PFSK-1 (cell line): ENCODE measurements around the gene GRB10.

Experiments used
- FOXP2 ChIP-seq: optimal IDR thresholded peaks from 2 replicates; pipeline ENCODE3; 2011; ENCODE audit warnings: borderline replicate concordance, control low read depth, inconsistent platforms; ENCODE audit not compliant: insufficient read depth; ENCODE audit errors: extremely low read length, extremely low read depth
- POLR2AphosphoS5 ChIP-seq: IDR thresholded peaks from 2 replicates; pipeline ENCODE4 v1.6.1; 2012; ENCODE audit warnings: low read depth, mild to moderate bottlenecking, control low read depth, low read length, moderate library complexity
- REST ChIP-seq, 2 experiments: IDR thresholded peaks; 2 replicates each; pipeline versions ENCODE4 v1.6.1 to v1.8.0; 2011 to 2012; ENCODE audit warnings: low read depth in 2 of 2, low read length in 2 of 2, control low read depth in 1 of 2, inconsistent platforms in 1 of 2, mild to moderate bottlenecking in 1 of 2, moderate library complexity in 1 of 2; ENCODE audit not compliant: insufficient read depth in 1 of 2
- SIN3A ChIP-seq: IDR thresholded peaks from 2 replicates; pipeline ENCODE4 v1.6.1; 2012; ENCODE audit warnings: mild to moderate bottlenecking, low read length, moderate library complexity, borderline replicate concordance; ENCODE audit not compliant: insufficient read depth
- TAF1 ChIP-seq: IDR thresholded peaks from 2 replicates; pipeline ENCODE4 v1.6.1; 2012; ENCODE audit warnings: low read length, control low read depth, borderline replicate concordance; ENCODE audit not compliant: insufficient read depth

Gene GRB10

GRCh38 chr7:50738932-50739331 lies 43.8 kb downstream of the GRB10 start:
- no peak for TF ChIP-seq FOXP2
- no peak for TF ChIP-seq REST (IDR thresholded peaks at IDR 0.05; ENCODE audit: insufficient read depth in 1 of 2, low read depth in 2 of 2, low read length in 2 of 2)
- no peak for TF ChIP-seq POLR2AphosphoS5
- no peak for TF ChIP-seq TAF1
- no peak for TF ChIP-seq SIN3A

- no peak for TF ChIP-seq POLR2AphosphoS5
- no peak for TF ChIP-seq TAF1
- TF ChIP-seq REST (IDR thresholded peaks at IDR 0.05; ENCODE audit: insufficient read depth in 1 of 2, low read depth in 2 of 2, low read length in 2 of 2), result no peak
- no peak for TF ChIP-seq FOXP2
- no peak for TF ChIP-seq SIN3A
Observed at GRCh38 chr7:50735333-50735732, 47.4 kb downstream of the GRB10 start.

- TF ChIP-seq SIN3A, result no peak
- TF ChIP-seq POLR2AphosphoS5, result no peak
- no peak for TF ChIP-seq REST (IDR thresholded peaks at IDR 0.05; ENCODE audit: insufficient read depth in 1 of 2, low read depth in 2 of 2, low read length in 2 of 2)
- no peak for TF ChIP-seq TAF1
- TF ChIP-seq FOXP2, result no peak
Observed at GRCh38 chr7:50734246-50734645, 48.5 kb downstream of the GRB10 start.

GRCh38 chr7:50733552-50733951 lies 49.1 kb downstream of the GRB10 start:
- TF ChIP-seq REST (IDR thresholded peaks at IDR 0.05; ENCODE audit: insufficient read depth in 1 of 2, low read depth in 2 of 2, low read length in 2 of 2) (no peak), FOXP2 (no peak), SIN3A (no peak), TAF1 (no peak), POLR2AphosphoS5 (no peak)
